ENCODE measurements around the gene PRICKLE1.
"Not testable (repeated sequence)": the region's sequence is repeated elsewhere in the genome, so short reads cannot be mapped to it uniquely, and the experiment has no call there.

GRCh38 chr12:42541308-42541707 lies 48.2 kb downstream of the PRICKLE1 start:
- TF ChIP-seq CTCF (IDR thresholded peaks at IDR 0.05; ENCODE audit: poor library complexity, severe bottlenecking); RAD21 (conservative IDR thresholded peaks at IDR 0.05); EP300 (conservative IDR thresholded peaks at IDR 0.05; ENCODE audit: poor library complexity, severe bottlenecking); MXI1 (conservative IDR thresholded peaks at IDR 0.05; ENCODE audit: poor library complexity, severe bottlenecking); REST (IDR thresholded peaks at IDR 0.05; ENCODE audit: borderline replicate concordance); EZH2 (IDR thresholded peaks at IDR 0.05; ENCODE audit: borderline replicate concordance, insufficient read depth, low read length, poor library complexity, severe bottlenecking); POLR2AphosphoS5 (IDR thresholded peaks at IDR 0.05); SMC3 (conservative IDR thresholded peaks at IDR 0.05; ENCODE audit: poor library complexity); TAF1 (IDR thresholded peaks at IDR 0.05; ENCODE audit: low read depth): not testable (repeated sequence)
